ENCODE data around the gene A2ML1.

GRCh38 chr12:8871068-8871467 is 48.6 kb downstream of the A2ML1 start:
- no peak for TF ChIP-seq CTCF (conservative IDR thresholded peaks at IDR 0.05; ENCODE audit: low read length)
- no peak for TF ChIP-seq EZH2phosphoT487 (IDR thresholded peaks at IDR 0.05; ENCODE audit: borderline replicate concordance)

All from Loucy (cell line).